ENCODE results near the gene ZNF324B. TPM values are rescaled to one million over a fixed set of nuclear protein-coding genes. Genes with fewer than 3 reads are reported as not detected.
A peak's percentile ranks its signal among the peaks of the same experiment; 100 is the strongest.

Gene ZNF324B
- total and polyA plus RNA-seq, 10 of the 15 experiments (the other 5 are each of a cell fraction or from before 2014, with no cell fraction given): 0.11 to 12.8 (median 4.0) TPM

DNA sequence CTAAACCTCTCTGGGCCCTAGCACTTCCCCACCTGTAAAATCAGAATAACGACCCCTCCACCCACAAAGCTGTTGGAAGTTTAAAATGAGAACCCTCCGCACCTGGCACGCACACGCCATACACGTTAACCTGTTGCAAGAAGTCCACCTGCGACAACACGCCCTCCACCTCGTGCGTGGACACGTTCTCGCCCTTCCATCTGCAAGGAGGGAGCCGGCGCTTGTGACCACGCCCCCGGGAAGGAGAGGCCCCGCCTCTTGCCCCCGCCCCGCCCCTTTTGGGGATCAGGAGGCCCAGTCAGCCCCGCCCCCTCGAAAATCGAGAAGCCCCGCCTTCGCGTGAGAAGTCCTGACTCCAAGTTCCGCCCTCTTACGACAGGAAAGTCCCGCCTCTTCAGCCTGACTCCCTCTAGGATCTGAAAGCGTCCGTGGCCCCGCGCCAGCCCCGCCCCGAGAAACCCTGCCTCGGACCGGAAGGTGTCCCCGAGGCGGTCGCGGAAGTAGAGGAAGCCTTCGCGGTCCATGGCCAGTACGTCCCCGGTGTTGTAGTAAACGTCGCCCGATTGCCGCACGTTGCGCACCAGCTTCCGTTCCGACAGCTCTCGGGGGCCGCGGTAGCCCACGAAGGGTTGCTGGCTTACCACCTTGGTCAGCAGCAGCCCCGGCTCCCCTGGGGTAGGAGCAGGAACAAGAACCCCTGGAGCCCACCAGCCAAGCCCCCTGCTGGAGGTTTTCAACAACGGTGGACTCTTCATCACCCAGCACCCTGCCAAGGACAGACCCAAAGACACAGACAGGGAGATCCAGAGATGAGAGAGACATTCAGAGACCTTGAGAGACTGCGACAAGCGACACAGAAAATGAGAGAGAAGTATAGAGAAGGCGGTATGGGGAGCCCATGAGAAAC is 47.9 kb downstream of the ZNF324B start (continued):
- no peak for TF ChIP-seq ATF2 (IDR thresholded peaks at IDR 0.05; ENCODE audit: low read length)
- no peak for TF ChIP-seq HDAC2 (IDR thresholded peaks at IDR 0.05)
- TF ChIP-seq, protein P1, sequence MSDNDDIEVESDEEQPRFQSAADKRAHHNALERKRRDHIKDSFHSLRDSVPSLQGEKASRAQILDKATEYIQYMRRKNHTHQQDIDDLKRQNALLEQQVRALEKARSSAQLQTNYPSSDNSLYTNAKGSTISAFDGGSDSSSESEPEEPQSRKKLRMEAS (IDR thresholded peaks at IDR 0.05; ENCODE audit: low read depth, low read length): peak; percentile 23; the same call in 1 of the 2 replicates
- TF ChIP-seq EP300 (IDR thresholded peaks at IDR 0.05; ENCODE audit: borderline replicate concordance in 1 of 2, control insufficient read depth in 1 of 2, low read depth in 2 of 2, low read length in 2 of 2): no peak
- TF ChIP-seq, protein P2, sequence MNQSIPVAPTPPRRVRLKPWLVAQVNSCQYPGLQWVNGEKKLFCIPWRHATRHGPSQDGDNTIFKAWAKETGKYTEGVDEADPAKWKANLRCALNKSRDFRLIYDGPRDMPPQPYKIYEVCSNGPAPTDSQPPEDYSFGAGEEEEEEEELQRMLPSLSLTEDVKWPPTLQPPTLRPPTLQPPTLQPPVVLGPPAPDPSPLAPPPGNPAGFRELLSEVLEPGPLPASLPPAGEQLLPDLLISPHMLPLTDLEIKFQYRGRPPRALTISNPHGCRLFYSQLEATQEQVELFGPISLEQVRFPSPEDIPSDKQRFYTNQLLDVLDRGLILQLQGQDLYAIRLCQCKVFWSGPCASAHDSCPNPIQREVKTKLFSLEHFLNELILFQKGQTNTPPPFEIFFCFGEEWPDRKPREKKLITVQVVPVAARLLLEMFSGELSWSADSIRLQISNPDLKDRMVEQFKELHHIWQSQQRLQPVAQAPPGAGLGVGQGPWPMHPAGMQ (IDR thresholded peaks at IDR 0.05; ENCODE audit: borderline replicate concordance): no peak; the same call in 1 of the 2 replicates
- no peak for TF ChIP-seq KAT2A (conservative IDR thresholded peaks at IDR 0.05; ENCODE audit: control insufficient read depth, low read depth, low read length)
- TF ChIP-seq PAX5 (IDR thresholded peaks at IDR 0.05; ENCODE audit: borderline replicate concordance, low read depth, low read length): peak; percentile 49; the same call in 1 of the 2 replicates
- TF ChIP-seq JUND (IDR thresholded peaks at IDR 0.05; ENCODE audit: low read depth, low read length): peak; percentile 21; the same call in 1 of the 2 replicates
- no peak for TF ChIP-seq ASH2L (IDR thresholded peaks at IDR 0.05; ENCODE audit: borderline replicate concordance, low read depth)
- peak; percentile 59; the same call in 1 of the 2 replicates for TF ChIP-seq IRF4 (IDR thresholded peaks at IDR 0.05; ENCODE audit: low read depth, low read length)
- peak; percentile 67; the same call in 1 of the 2 replicates for TF ChIP-seq ZBED1 (IDR thresholded peaks at IDR 0.05; ENCODE audit: borderline replicate concordance)
- TF ChIP-seq CBX5 (IDR thresholded peaks at IDR 0.05; ENCODE audit: low read depth): no peak
